ENCODE measurements around the gene DMD. TPM values are rescaled to one million over a fixed set of nuclear protein-coding genes. Genes with fewer than 3 reads are reported as not detected.
"Not testable (repeated sequence)": the region's sequence is repeated elsewhere in the genome, so short reads cannot be mapped to it uniquely, and the experiment has no call there.

DMD gene
- total RNA-seq, 2 experiments from 2014 or later = 0.14 to 0.37 TPM

DNA sequence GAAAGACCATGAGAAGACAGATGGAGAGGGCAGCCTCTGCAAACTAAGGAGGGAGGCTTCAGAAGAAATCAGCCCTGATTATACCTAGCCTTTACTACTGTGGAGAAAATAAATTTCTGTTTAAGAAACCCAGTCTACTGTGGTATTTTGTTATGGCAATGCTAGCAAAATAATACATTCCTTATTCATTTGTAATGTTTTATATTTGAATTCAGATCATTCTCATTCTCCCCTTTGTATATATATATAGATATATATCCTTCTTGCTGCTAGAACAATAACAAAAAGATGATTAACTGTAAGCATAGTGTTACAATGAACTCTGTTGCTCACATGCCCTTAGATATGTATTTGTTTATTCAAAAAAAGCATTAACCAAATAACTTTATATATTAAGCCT, 22.5 kb downstream of the DMD start:
- Mint-ChIP-seq H3K36me3 (ENCODE audit: low read depth) (no peaks in the 10 kb centered on the region), H3K9me3 (no peaks in the 10 kb centered on the region)
- CTCF ChIA-PET = no interaction called here

DNA sequence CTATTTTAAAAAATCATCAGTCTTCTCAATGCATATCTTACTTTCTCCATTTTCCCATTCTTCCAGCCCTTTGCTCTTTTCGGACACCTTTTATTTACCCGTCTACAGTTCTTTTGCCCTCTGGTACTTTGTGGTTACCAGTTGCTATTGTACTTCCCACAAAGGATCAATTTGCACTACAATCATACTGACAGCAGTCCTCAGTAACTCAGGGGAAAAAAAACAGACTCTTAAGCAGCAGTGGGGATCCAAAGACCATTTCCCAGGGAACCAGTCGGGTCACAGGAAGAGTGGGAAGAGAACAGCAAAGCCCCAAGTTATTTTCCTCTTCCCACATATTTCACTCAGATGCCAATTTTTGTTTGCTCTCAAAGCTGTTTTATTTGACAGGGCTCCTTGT, 23.1 kb downstream of the DMD start:
- intact Hi-C loops (cut with micrococcal nuclease) = no loop called here
- no peaks in the 10 kb centered on the region for H3K27me3 Mint-ChIP-seq (ENCODE audit: low read depth)
- CTCF ChIA-PET = no interaction called here
- no peak overlapping the region for H3K27ac Mint-ChIP-seq
- no peaks in the 10 kb centered on the region for H3K4me1 Mint-ChIP-seq (ENCODE audit: low read depth)
- no peaks in the 10 kb centered on the region for H3K9me3 Mint-ChIP-seq
- H3K36me3 Mint-ChIP-seq (ENCODE audit: low read depth) = no peaks in the 10 kb centered on the region
- no peak overlapping the region for H3K4me3 Mint-ChIP-seq
- DNase-seq = no peak

More for the DNA sequence above, 22.5 kb downstream of the DMD start:
- intact Hi-C loops (cut with micrococcal nuclease) = no loop called here
- no peak for DNase-seq
- no peaks in the 10 kb centered on the region for H3K4me1 Mint-ChIP-seq (ENCODE audit: low read depth)
- H3K27ac Mint-ChIP-seq = no peak overlapping the region
- H3K4me3 Mint-ChIP-seq = no peak overlapping the region
- no peaks in the 10 kb centered on the region for H3K27me3 Mint-ChIP-seq (ENCODE audit: low read depth)

DNA sequence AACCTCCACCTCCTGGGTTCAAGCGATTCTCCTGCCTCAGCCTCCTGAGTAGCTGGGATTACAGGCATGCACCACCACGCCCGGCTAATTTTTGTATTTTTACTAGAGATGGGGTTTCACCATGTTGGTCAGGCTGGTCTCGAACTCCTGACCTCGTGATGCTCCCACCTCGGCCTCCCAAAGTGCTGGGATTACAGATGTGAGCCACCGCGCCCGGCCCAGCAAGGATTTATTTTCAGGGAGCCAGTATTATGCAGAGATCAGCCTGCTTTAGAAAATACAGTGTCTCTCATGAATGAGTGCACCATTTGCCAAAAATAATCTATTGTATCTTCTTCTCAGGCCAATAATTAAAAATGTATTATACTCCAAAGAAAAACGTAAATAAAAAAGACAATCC, 26.5 kb downstream of the DMD start:
- H3K36me3 Mint-ChIP-seq (ENCODE audit: low read depth); intact Hi-C loops (cut with micrococcal nuclease); CTCF ChIA-PET; H3K27ac Mint-ChIP-seq; DNase-seq; H3K4me3 Mint-ChIP-seq; H3K27me3 Mint-ChIP-seq (ENCODE audit: low read depth); H3K4me1 Mint-ChIP-seq (ENCODE audit: low read depth); H3K9me3 Mint-ChIP-seq: not testable (repeated sequence)

DNA sequence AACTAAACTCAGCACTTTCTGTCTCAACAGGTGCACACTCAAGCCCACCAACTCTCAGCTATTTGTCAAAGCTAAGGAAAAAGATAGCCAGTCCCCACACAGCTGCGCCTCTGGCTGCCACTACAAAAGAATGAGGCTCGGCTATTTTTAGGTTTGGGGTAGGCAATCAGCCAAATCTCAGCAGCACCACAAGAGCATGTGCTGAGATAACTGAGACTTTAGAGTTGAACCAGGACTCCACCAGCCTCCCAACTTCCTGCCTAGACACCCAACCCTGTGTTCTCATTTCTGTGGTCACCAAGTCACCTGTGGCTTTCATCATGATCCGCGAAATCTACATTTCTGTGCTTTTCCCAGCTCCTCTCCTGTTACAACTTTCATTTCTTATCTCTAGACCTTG, 28.0 kb downstream of the DMD start:
- Mint-ChIP-seq H3K4me1 (ENCODE audit: low read depth) (no peaks in the 10 kb centered on the region), H3K36me3 (ENCODE audit: low read depth) (no peaks in the 10 kb centered on the region), H3K27me3 (ENCODE audit: low read depth) (no peaks in the 10 kb centered on the region), H3K9me3 (no peaks in the 10 kb centered on the region), H3K27ac (no peak overlapping the region), H3K4me3 (no peak overlapping the region)
- CTCF ChIA-PET = no interaction called here
- intact Hi-C loops (cut with micrococcal nuclease) = no loop called here
- no peak for DNase-seq

DNA sequence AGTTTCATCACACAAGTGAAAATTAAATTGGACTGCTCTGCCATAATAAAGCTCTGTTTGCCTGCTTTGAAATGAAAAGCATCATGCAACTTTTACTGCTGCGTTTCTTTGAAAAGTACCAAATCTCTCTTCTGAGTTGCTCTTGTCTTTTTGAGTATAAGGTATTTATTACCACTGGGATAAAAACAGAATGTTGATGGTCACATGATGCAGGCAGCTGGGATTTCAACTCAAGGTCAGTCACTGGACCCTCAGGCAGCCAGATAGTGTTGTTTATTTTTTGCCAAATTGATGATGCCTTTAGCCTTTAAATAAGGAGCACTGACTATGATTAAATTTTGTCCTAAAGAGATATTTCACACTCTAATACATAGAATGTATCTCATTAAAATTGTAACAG, 32.7 kb downstream of the DMD start:
- intact Hi-C loops (cut with micrococcal nuclease) = no loop called here
- Mint-ChIP-seq H3K27ac (no peak overlapping the region), H3K36me3 (ENCODE audit: low read depth) (no peaks in the 10 kb centered on the region), H3K4me1 (ENCODE audit: low read depth) (no peaks in the 10 kb centered on the region), H3K4me3 (no peak overlapping the region), H3K27me3 (ENCODE audit: low read depth) (no peaks in the 10 kb centered on the region), H3K9me3 (no peaks in the 10 kb centered on the region)
- CTCF ChIA-PET = no interaction called here
- no peak for DNase-seq

DNA sequence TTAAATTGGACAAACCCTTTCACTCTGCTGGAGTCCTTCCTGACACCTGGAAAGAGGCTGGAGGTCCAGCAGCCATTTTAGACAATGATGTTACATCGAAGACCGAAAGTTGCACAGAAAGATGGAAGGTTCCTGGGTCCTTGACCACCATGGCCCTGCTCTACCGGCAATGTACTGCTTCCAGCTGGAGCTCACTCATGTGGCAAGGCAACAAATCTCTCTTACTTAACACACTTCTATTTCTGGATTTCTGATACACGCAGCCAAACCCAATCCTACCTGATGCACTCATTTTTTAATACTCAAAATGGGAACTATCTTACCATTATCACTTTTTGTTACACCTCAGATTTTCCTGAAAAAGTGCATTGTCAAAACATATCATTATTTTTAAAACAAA, 33.1 kb downstream of the DMD start:
- Mint-ChIP-seq H3K9me3 (no peaks in the 10 kb centered on the region), H3K27me3 (ENCODE audit: low read depth) (no peaks in the 10 kb centered on the region), H3K4me1 (ENCODE audit: low read depth) (no peaks in the 10 kb centered on the region), H3K4me3 (no peak overlapping the region), H3K36me3 (ENCODE audit: low read depth) (no peaks in the 10 kb centered on the region), H3K27ac (no peak overlapping the region)
- CTCF ChIA-PET = no interaction called here
- intact Hi-C loops (cut with micrococcal nuclease) = no loop called here
- DNase-seq = no peak

DNA sequence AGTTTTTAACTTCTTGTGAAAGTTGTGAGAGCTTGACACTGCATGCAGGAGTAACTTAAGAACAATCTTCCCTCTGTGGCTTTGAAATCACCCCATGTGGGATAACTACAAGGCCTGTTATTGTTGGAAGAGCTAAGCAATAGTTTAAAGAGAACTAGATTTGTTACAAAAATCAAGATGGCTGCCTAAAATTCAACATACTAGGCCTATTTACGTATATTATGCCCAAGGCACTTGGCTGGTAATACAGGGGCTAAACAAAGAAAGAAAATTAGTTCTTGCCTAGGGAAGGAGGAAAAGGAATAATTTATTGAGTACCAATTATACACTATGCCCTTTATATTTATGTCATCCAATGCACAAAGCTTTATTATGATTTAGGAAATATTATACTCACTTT, 36.1 kb downstream of the DMD start:
- H3K27me3 Mint-ChIP-seq (ENCODE audit: low read depth) = no peaks in the 10 kb centered on the region
- intact Hi-C loops (cut with micrococcal nuclease) = no loop called here

DNA sequence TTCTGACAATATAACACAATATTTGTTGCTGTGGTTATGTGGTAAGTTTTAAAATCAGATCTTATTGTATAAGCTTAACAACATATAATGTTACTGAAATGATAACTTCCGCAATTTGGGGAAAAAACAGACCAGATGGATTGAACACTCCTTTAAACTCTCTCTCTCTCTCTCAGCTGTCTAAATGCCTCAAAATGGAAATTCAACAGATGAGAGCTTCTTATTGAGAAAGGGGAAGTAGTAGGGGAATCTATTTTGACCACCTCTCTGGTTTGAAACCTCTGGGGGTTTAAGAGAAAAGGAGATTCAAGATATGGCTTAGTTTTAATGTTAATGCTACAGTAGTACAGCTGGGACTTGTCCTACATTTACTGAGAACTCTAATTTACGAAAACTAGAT, 40.3 kb downstream of the DMD start:
- no peaks in the 10 kb centered on the region for H3K27me3 Mint-ChIP-seq (ENCODE audit: low read depth)
- no peak for DNase-seq
- H3K4me3 Mint-ChIP-seq = no peak overlapping the region
- no peaks in the 10 kb centered on the region for H3K36me3 Mint-ChIP-seq (ENCODE audit: low read depth)
- H3K9me3 Mint-ChIP-seq = no peaks in the 10 kb centered on the region
- intact Hi-C loops (cut with micrococcal nuclease) = no loop called here
- H3K27ac Mint-ChIP-seq = no peak overlapping the region
- CTCF ChIA-PET = no interaction called here
- no peaks in the 10 kb centered on the region for H3K4me1 Mint-ChIP-seq (ENCODE audit: low read depth)

More for the DNA sequence above, 36.1 kb downstream of the DMD start:
- CTCF ChIA-PET = no interaction called here
- no peak for DNase-seq
- Mint-ChIP-seq H3K36me3 (ENCODE audit: low read depth) (no peaks in the 10 kb centered on the region), H3K27ac (no peak overlapping the region), H3K4me1 (ENCODE audit: low read depth) (no peaks in the 10 kb centered on the region), H3K9me3 (no peaks in the 10 kb centered on the region), H3K4me3 (no peak overlapping the region)

DNA sequence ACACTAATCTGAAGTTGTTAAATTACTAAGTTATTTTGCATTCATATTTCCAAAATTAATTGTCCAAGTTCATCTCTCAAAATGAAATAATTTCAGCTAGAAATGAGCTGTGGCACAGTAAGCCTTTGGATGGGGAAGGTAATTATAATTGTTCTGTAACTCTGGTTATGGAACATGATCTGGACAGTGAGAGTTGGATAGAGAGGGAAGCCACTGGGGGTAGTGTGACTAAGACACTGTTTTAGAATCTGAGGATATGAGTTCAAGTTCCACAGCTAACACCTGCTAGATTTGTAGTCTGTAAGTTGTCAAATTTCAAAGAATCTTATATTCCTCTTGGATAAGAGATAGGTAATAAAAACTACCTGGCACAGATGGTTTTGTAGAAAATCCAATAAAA, 49.5 kb downstream of the DMD start:
- H3K36me3 Mint-ChIP-seq (ENCODE audit: low read depth) = no peaks in the 10 kb centered on the region
- H3K9me3 Mint-ChIP-seq = peaks cover 2% of the 10 kb centered on the region
- H3K4me3 Mint-ChIP-seq = no peak overlapping the region
- H3K27me3 Mint-ChIP-seq (ENCODE audit: low read depth) = no peaks in the 10 kb centered on the region
- H3K4me1 Mint-ChIP-seq (ENCODE audit: low read depth) = no peaks in the 10 kb centered on the region
- H3K27ac Mint-ChIP-seq = no peak overlapping the region
- CTCF ChIA-PET = no interaction called here
- DNase-seq = no peak
- intact Hi-C loops (cut with micrococcal nuclease) = no loop called here

DNA sequence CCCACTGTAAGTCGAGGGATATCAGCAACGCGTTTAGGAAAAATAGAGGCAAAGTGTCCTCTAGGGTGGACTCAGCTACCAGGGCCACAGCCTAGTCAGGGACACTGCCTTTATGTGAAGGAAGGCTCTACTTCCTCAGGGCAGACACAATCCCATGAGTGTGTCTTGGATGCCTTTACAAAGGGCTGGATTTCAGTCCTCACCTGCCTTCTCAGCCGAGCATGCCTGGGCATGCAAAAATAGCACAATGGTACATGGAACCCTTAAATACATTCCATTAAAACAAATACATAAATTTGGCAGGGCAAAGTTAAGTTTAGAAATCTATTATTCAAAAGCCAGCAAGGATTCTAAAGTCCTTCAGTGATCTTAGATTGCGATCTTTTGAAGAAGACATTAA, 51.1 kb downstream of the DMD start:
- DNase-seq = no peak
- H3K27ac Mint-ChIP-seq = no peak overlapping the region
- H3K4me1 Mint-ChIP-seq (ENCODE audit: low read depth) = no peaks in the 10 kb centered on the region
- H3K36me3 Mint-ChIP-seq (ENCODE audit: low read depth) = no peaks in the 10 kb centered on the region
- no peak overlapping the region for H3K4me3 Mint-ChIP-seq
- intact Hi-C loops (cut with micrococcal nuclease) = no loop called here
- CTCF ChIA-PET = no interaction called here
- H3K27me3 Mint-ChIP-seq (ENCODE audit: low read depth) = no peaks in the 10 kb centered on the region
- peaks cover 2% of the 10 kb centered on the region for H3K9me3 Mint-ChIP-seq

DNA sequence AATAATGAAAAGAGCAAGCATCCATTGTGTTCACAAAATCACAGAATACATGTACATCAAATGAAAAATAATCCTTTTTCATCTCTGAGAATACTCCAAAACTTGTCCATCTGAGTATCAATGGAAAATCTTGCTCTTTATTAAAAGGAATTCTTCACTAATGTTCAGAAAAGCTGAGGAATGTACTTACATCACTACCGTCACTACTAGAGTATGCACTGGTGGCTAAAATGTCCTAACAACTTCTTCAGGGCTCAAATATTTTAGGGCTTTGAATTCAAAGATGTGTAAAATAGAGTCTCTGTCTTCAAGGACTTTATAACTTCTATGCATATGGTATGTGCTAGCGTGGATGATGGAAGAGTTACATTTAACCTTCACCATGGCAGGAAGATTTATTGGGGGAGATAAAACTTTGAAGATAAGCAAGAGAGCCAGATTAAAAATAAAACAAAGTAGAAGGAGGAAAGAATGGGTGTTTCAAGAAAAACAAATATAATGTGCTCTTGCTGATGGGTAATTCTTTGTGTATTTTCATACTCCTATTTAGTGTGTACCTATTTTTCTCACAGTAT, 55.1 kb downstream of the DMD start:
- Mint-ChIP-seq H3K4me1 (ENCODE audit: low read depth) (no peaks in the 10 kb centered on the region), H3K27me3 (ENCODE audit: low read depth) (no peaks in the 10 kb centered on the region), H3K9me3 (peaks cover 2% of the 10 kb centered on the region), H3K27ac (no peak overlapping the region), H3K36me3 (ENCODE audit: low read depth) (no peaks in the 10 kb centered on the region), H3K4me3 (no peak overlapping the region)
- CTCF ChIA-PET = no interaction called here
- intact Hi-C loops (cut with micrococcal nuclease) = no loop called here
- no peak for DNase-seq

DNA sequence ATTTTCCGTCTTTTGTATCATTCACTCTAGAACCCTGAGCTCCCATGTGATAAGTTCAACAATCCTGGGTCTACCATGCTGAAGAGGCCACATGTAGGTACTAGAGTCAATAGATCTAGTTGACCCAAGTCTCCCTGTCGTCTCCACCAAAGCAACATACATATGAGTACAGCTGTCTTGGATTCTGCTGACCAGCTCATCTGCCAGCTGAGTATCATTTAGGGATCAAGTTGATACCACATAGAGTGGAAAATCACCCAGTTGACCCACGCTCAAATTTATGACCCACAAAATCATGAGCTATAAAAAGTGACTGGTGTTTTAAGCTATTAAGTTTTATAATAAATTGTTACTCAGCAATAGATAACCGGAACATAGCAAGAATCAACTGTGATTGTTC, 61.8 kb downstream of the DMD start:
- no peak overlapping the region for H3K27ac Mint-ChIP-seq
- H3K4me1 Mint-ChIP-seq (ENCODE audit: low read depth) = no peaks in the 10 kb centered on the region
- no peaks in the 10 kb centered on the region for H3K27me3 Mint-ChIP-seq (ENCODE audit: low read depth)
- no peaks in the 10 kb centered on the region for H3K36me3 Mint-ChIP-seq (ENCODE audit: low read depth)
- no peak overlapping the region for H3K4me3 Mint-ChIP-seq
- H3K9me3 Mint-ChIP-seq = no peaks in the 10 kb centered on the region
- CTCF ChIA-PET = no interaction called here
- DNase-seq = no peak
- intact Hi-C loops (cut with micrococcal nuclease) = no loop called here

DNA sequence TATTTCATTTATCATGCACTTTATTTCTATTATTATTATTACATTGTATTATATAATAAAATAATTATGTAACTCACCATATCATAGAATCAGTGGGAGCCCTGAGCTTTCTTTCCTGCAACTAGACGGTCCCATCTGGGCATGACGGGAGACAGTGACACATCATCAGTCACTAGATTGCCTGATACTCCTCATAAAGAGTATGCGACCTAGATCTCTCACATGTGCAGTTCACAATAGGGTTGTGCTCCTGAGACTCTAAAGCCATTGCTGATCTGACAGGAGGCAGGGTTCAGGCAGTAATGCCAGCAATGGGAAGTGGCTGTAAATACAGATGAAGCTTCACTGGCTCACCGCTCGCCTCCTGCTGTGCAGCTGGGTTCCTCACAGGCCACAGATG, 62.3 kb downstream of the DMD start:
- H3K36me3 Mint-ChIP-seq (ENCODE audit: low read depth) = no peaks in the 10 kb centered on the region
- no peak for DNase-seq
- H3K27ac Mint-ChIP-seq = no peak overlapping the region
- H3K4me1 Mint-ChIP-seq (ENCODE audit: low read depth) = no peaks in the 10 kb centered on the region
- H3K27me3 Mint-ChIP-seq (ENCODE audit: low read depth) = no peaks in the 10 kb centered on the region
- H3K4me3 Mint-ChIP-seq = no peak overlapping the region
- H3K9me3 Mint-ChIP-seq = no peaks in the 10 kb centered on the region
- intact Hi-C loops (cut with micrococcal nuclease) = no loop called here
- CTCF ChIA-PET = no interaction called here

DNA sequence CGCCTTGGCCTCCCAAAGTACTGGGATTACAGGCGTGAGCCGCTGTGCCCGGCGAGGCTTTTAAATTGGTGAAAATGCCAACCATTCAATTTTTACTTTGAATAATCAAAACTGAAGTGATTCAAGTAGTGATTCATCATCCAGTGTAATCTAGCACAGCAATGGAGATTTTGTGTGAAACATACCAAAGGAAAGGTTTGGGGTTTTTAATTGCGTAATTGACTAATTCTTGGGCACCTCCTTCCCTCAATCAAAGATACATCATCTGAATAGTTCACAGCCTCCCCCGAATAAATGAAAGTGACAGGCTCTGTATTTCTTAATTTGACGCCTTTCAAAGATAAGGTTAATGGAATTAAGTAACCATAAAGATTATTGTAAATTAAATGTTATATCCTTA, 69.0 kb downstream of the DMD start:
- H3K9me3 Mint-ChIP-seq = peaks cover 4% of the 10 kb centered on the region
- H3K4me3 Mint-ChIP-seq = no peak overlapping the region
- no peak for DNase-seq
- H3K27me3 Mint-ChIP-seq (ENCODE audit: low read depth) = no peaks in the 10 kb centered on the region
- no peaks in the 10 kb centered on the region for H3K4me1 Mint-ChIP-seq (ENCODE audit: low read depth)
- CTCF ChIA-PET = no interaction called here
- H3K36me3 Mint-ChIP-seq (ENCODE audit: low read depth) = no peaks in the 10 kb centered on the region
- no peak overlapping the region for H3K27ac Mint-ChIP-seq
- intact Hi-C loops (cut with micrococcal nuclease) = no loop called here
